WTC11 (cell line): ENCODE measurements around the gene EPYC.

ENCODE experiments used
- CBFB ChIP-seq: sonication (generic); formaldehyde crosslinking; IDR thresholded peaks from 2 replicates; pipeline ENCODE4 v1.8.1; 2022; ENCODE audit warnings: mild to moderate bottlenecking, low read depth, missing genetic modification reagents
- ETV6 ChIP-seq: sonication (generic); formaldehyde crosslinking; IDR thresholded peaks from 2 replicates; pipeline ENCODE4 v1.8.1; 2022; ENCODE audit warnings: mild to moderate bottlenecking, missing genetic modification reagents
- FOXJ3 ChIP-seq: sonication (generic); formaldehyde crosslinking; IDR thresholded peaks from 2 replicates; pipeline ENCODE4 v1.9.0; 2021; ENCODE audit warnings: missing genetic modification reagents, mild to moderate bottlenecking, borderline replicate concordance
- NR1H2 ChIP-seq: sonication (generic); formaldehyde crosslinking; IDR thresholded peaks from 2 replicates; pipeline ENCODE4 v1.9.0; 2021; ENCODE audit warnings: mild to moderate bottlenecking, moderate library complexity, missing genetic modification reagents
- RELA ChIP-seq: sonication (generic); formaldehyde crosslinking; IDR thresholded peaks from 2 replicates; pipeline ENCODE4 v1.8.1; 2022; ENCODE audit warnings: missing genetic modification reagents, mild to moderate bottlenecking, borderline replicate concordance
- ZNF416 ChIP-seq: fragments of 250-450 bp; sonication (Bioruptor Pico); IDR thresholded peaks from 2 replicates; pipeline ENCODE4 v1.9.0; 2021; ENCODE audit warnings: mild to moderate bottlenecking, inconsistent platforms
- TF ChIP-seq, protein P1 (sequence below): fragments of 200-600 bp; IDR thresholded peaks from 2 replicates; pipeline ENCODE4 v1.8.0; 2022; ENCODE audit warnings: antibody characterized with exemption
- TF ChIP-seq, protein P2 (sequence below): sonication (generic); formaldehyde crosslinking; IDR thresholded peaks from 2 replicates; pipeline ENCODE4 v1.8.1; 2022; ENCODE audit warnings: low read depth, mild to moderate bottlenecking, moderate library complexity, missing genetic modification reagents, borderline replicate concordance
- TF ChIP-seq, protein P3 (sequence below): sonication (generic); formaldehyde crosslinking; IDR thresholded peaks from 2 replicates; pipeline ENCODE4 v1.8.0; 2022; ENCODE audit warnings: mild to moderate bottlenecking, missing genetic modification reagents
- TF ChIP-seq, protein P4 (sequence below): sonication (generic); formaldehyde crosslinking; IDR thresholded peaks from 2 replicates; pipeline ENCODE4 v1.8.0; 2022; ENCODE audit warnings: mild to moderate bottlenecking, missing genetic modification reagents
- TF ChIP-seq, protein P5 (sequence below): sonication (generic); formaldehyde crosslinking; conservative IDR thresholded peaks from 2 replicates; pipeline ENCODE4 v1.8.1; 2023; ENCODE audit warnings: mild to moderate bottlenecking, low read depth, missing genetic modification reagents, moderate library complexity
- TF ChIP-seq, protein P6 (sequence below): sonication (generic); formaldehyde crosslinking; IDR thresholded peaks from 2 replicates; pipeline ENCODE4 v1.8.0; 2022; ENCODE audit warnings: mild to moderate bottlenecking, missing genetic modification reagents
- TF ChIP-seq, protein P7 (sequence below): fragments of 250-450 bp; sonication (Bioruptor Pico); IDR thresholded peaks from 2 replicates; pipeline ENCODE4 v1.8.0; 2021; ENCODE audit warnings: mild to moderate bottlenecking

DNA sequence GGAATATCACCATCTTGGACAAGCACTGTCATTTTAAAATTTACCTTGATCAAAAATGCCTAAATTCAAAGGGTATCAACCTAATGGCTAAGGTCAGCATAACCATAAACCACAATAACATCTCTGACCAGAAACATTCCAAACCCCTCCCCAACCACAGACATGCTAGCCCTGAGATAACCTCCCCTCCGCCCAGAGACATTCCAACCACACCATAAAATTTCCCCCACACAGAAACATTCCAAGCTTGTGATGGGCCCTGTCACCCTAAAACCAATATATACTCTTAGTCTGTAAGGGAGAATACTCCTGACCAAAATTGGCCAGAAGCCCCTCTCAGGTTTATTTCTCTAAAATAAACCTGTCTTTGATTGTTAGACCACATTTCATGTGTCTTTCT is 17.7 kb downstream of the EPYC start:
- TF ChIP-seq, protein P1, sequence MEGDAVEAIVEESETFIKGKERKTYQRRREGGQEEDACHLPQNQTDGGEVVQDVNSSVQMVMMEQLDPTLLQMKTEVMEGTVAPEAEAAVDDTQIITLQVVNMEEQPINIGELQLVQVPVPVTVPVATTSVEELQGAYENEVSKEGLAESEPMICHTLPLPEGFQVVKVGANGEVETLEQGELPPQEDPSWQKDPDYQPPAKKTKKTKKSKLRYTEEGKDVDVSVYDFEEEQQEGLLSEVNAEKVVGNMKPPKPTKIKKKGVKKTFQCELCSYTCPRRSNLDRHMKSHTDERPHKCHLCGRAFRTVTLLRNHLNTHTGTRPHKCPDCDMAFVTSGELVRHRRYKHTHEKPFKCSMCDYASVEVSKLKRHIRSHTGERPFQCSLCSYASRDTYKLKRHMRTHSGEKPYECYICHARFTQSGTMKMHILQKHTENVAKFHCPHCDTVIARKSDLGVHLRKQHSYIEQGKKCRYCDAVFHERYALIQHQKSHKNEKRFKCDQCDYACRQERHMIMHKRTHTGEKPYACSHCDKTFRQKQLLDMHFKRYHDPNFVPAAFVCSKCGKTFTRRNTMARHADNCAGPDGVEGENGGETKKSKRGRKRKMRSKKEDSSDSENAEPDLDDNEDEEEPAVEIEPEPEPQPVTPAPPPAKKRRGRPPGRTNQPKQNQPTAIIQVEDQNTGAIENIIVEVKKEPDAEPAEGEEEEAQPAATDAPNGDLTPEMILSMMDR = no peak
- TF ChIP-seq NR1H2 (CRISPR knock-in tag) = no peak
- no peak for TF ChIP-seq RELA (CRISPR knock-in tag)
- no peak for TF ChIP-seq CBFB (CRISPR knock-in tag)
- TF ChIP-seq, protein P2, sequence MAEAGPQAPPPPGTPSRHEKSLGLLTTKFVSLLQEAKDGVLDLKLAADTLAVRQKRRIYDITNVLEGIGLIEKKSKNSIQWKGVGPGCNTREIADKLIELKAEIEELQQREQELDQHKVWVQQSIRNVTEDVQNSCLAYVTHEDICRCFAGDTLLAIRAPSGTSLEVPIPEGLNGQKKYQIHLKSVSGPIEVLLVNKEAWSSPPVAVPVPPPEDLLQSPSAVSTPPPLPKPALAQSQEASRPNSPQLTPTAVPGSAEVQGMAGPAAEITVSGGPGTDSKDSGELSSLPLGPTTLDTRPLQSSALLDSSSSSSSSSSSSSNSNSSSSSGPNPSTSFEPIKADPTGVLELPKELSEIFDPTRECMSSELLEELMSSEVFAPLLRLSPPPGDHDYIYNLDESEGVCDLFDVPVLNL = no peak
- TF ChIP-seq, protein P3, sequence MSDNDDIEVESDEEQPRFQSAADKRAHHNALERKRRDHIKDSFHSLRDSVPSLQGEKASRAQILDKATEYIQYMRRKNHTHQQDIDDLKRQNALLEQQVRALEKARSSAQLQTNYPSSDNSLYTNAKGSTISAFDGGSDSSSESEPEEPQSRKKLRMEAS (CRISPR knock-in tag) = no peak
- TF ChIP-seq ZNF416 (CRISPR knock-in tag) = no peak
- TF ChIP-seq, protein P4, sequence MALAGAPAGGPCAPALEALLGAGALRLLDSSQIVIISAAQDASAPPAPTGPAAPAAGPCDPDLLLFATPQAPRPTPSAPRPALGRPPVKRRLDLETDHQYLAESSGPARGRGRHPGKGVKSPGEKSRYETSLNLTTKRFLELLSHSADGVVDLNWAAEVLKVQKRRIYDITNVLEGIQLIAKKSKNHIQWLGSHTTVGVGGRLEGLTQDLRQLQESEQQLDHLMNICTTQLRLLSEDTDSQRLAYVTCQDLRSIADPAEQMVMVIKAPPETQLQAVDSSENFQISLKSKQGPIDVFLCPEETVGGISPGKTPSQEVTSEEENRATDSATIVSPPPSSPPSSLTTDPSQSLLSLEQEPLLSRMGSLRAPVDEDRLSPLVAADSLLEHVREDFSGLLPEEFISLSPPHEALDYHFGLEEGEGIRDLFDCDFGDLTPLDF (CRISPR knock-in tag) = no peak
- TF ChIP-seq, protein P5, sequence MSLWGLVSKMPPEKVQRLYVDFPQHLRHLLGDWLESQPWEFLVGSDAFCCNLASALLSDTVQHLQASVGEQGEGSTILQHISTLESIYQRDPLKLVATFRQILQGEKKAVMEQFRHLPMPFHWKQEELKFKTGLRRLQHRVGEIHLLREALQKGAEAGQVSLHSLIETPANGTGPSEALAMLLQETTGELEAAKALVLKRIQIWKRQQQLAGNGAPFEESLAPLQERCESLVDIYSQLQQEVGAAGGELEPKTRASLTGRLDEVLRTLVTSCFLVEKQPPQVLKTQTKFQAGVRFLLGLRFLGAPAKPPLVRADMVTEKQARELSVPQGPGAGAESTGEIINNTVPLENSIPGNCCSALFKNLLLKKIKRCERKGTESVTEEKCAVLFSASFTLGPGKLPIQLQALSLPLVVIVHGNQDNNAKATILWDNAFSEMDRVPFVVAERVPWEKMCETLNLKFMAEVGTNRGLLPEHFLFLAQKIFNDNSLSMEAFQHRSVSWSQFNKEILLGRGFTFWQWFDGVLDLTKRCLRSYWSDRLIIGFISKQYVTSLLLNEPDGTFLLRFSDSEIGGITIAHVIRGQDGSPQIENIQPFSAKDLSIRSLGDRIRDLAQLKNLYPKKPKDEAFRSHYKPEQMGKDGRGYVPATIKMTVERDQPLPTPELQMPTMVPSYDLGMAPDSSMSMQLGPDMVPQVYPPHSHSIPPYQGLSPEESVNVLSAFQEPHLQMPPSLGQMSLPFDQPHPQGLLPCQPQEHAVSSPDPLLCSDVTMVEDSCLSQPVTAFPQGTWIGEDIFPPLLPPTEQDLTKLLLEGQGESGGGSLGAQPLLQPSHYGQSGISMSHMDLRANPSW (CRISPR knock-in tag) = no peak
- TF ChIP-seq ETV6 = no peak
- TF ChIP-seq FOXJ3 (CRISPR knock-in tag) = no peak
- TF ChIP-seq, protein P6, sequence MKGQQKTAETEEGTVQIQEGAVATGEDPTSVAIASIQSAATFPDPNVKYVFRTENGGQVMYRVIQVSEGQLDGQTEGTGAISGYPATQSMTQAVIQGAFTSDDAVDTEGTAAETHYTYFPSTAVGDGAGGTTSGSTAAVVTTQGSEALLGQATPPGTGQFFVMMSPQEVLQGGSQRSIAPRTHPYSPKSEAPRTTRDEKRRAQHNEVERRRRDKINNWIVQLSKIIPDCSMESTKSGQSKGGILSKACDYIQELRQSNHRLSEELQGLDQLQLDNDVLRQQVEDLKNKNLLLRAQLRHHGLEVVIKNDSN (CRISPR knock-in tag) = no peak
- TF ChIP-seq, protein P7, sequence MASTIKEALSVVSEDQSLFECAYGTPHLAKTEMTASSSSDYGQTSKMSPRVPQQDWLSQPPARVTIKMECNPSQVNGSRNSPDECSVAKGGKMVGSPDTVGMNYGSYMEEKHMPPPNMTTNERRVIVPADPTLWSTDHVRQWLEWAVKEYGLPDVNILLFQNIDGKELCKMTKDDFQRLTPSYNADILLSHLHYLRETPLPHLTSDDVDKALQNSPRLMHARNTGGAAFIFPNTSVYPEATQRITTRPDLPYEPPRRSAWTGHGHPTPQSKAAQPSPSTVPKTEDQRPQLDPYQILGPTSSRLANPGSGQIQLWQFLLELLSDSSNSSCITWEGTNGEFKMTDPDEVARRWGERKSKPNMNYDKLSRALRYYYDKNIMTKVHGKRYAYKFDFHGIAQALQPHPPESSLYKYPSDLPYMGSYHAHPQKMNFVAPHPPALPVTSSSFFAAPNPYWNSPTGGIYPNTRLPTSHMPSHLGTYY = no peak
